Mesenteric fat pad (tissue), 1 donor: ENCODE results near the gene DCBLD2. TPM values are rescaled to one million over a fixed set of nuclear protein-coding genes. Genes with fewer than 3 reads are reported as not detected.

Experiments
- DNase-seq: peaks from one replicate; pipeline ENCODE4 v3.0.0-alpha.2; 2020; ENCODE audit warnings: low spot score
- total RNA-seq: library from RNA; stranded (reverse); fragmentation: NEBNext Ultra II Directional; extraction: Animal tissue kit (Norgen Biotek cat#: 25700); gene quantifications from one replicate; pipeline ENCODE4 v1.2.1, GENCODE V29; 2021
- donor health status: DM: yes; HTN: yes; CAD: no.

The DCBLD2 gene
- total RNA-seq, 1 donor from 2014 or later: 28.4 TPM

DNA sequence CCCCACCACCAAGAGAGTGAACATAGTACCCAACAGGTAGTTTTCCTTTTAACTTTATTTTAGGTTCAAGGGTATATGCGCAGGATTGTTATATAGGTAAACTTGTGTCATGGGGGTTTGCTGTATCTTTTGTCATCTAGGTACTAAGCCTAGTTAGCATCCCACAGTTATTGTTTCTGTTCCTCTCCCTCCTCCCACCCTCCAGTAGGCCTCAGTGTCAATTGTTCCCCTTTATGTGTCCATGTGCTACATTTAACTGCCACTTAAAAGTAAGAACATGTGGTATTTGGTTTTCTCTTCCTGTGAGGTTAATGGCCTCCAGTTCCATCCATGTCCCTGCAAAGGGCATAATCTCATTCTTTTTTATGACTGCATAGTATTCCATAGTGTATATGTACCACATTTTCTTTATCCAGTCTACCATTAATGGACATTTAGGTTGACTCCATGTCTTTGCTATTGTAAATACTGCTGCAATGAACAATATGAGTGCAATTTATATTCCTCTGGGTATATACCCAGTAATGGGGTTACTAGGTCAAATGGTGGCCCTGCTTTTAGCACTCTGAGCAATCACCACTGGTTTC lies 72.2 kb downstream of the DCBLD2 start:
- no peak for DNase-seq

DNA sequence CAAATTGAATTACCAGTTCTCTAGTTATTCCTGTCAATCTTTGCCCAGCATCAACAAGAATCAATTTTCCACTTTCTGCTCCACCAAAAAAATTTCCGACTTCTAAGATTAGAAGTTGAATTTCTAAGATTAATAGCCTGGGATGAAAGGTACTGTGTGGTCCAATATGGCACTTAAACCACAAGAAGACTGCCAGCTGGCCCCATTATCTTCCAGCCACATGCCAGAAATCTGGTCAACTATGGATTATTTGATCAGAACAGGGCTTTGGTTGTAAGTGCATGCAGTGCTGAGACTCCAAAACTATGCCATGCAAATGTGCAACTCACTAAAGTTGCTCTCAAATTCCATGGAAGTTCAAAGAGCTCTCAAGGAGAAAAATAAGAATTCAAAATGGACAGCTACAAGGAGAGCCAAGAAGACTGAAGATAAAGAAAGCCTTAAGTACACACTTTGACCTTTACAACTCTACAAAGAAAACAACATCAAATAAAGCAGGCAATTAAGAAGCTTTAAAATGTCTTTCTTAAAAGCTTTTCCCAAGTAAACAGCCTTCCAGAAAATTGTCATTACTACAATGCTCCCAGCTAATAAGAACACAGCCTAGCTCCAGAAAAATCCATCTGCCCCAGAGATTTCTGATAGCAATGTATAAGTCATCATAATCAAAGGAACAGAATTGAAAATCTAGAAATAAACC lies 74.1 kb downstream of the DCBLD2 start:
- DNase-seq: no peak

DNA sequence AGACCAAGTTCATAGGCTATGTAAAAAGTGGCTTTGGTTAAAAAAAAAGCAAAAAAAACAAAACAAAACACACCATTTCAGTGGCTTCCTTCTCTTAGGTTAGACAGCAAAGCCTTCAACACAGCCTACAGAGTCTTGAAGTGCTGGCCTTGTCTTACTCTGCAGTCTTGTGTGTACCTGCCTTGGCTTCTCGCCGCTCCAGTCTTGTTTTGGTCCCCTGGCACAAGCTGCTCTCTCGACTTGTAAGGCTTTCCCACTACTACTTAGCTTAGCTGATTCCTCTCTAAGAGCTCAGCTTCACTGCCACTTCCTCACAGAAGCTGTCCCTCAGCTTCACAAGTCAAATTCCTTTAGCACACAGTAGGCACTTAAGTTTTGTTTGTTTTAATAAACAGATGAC lies 75.4 kb downstream of the DCBLD2 start:
- no peak for DNase-seq

DNA sequence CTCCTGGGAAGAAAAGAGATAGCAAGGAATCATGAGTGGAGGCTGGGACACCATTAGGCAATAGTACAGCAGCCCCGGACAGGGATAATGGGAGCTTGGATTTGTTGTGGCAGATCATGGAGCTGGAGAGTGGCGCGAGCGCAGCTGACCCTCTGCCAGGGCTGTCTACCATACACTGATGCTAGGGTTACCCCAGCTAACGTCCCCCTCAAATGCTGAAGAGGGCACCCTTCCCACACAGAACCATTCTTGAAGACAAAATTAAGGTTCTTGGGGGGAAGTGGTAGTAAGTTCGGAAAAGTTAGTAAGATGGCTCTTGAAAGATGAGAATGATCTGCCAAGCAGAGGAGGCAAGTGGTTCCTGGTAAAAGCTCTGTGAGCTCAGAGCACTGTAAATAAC lies 77.2 kb downstream of the DCBLD2 start:
- no peak for DNase-seq

DNA sequence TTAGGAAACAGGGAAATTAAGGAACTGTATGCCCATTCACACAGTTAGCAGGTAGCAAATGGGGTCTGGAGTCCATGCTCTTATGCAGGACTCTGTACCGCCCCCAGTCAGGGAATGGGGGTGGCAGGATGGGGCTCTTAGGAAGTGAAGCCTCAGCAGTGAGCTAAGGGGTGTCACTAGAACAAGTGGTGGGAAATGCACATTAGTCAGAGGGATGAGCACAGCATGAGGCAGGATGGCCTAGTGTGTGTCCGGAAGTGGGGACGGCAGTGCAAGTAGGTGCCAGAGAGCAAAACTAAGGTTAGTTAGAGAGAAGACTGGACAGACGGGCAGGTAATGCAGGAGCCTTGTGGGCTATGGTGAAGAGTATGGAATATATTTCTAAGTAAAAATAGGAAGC lies 77.7 kb downstream of the DCBLD2 start:
- DNase-seq: no peak

DNA sequence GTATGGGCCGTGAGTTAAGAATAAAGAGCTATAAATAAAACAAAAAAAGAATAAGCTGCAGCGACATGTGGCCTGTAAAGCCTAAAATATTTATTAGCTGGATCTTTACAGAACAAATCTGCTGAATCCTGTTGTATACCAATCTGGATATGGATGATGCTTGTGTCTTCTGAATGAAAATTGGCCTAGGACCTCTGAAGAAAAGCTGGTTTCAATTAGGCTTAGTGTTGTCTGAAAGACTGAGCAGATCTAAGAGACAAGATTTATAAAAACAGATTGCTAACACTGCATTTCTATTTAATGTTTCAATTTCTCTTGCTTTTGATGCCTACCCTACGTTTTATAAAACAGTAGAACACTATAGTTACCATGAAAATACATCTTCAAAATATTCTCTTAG lies 80.4 kb downstream of the DCBLD2 start:
- no peak for DNase-seq

DNA sequence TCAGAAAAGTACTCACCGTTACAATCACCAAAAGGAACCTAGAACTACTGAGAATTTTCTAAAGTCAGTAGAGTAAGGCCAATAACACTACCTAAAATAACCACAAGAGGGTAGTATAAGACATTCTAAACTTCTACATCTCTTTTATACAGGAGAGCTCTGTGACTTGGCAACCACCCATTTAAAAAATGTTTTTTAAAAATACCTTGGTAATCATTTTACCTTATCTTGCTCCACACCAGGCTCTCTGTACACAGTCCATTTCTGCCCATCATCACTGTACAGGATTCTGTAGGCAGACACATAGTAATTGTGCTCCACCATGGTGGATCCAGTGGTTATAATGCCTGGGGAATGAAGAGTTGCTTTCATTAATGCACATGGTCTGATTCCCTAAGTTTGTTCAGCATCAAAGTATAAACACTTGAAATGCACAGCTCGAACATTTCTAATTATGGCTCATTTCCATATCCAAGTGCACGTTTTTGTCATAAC lies 83.9 kb downstream of the DCBLD2 start:
- DNase-seq: no peak

DNA sequence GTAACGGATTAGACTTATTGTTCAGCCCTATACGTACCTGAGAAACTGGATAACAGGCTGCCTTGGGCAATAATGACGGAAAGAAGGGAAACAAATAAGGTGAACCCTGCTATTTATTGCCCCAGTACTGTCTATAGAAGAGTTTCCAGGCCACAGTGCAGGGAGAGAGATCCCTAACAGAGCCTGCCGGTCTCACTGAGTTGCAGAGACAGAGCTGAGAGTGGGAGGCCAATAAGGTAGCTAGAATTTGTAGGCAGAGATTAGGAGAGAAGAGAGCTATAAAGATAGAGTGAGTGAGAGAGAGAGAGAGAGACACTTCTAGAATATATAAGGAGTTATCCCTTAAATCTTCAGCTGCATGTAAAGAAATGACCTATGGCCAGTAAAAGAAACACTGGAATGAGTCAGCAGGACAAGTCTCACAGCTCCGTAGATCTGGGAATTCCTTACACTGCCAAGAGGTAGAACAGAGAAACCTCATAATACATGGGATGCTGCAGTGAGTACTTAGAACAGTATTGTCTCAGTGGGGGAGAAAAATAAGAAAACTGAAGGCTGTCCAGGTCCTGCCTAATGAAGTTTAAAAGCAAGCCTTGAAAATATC lies 86.6 kb downstream of the DCBLD2 start:
- DNase-seq: no peak

DNA sequence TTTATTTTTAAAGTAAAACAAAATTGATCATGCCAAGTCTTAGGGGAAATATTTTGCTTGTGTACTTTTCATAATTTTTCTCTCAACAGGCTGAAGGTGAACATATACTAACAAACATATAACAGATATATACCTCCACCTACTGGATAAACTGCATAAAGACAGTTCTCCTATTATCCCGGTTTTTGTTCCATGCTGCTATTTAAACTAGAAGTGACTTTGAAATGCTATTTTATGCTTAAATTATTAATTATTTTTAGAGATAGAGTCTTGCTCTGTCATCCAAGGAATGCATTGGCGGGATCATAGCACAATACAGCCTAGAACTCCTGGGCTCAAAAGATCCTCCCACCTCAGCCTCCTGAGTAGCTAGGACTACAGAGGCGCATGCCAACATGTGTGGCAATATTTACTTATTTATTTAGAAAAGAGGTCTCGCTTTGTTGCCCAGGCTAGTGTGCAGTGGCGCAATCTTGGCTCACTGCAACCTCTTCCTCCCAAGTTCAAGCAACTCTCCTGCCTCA lies 88.6 kb downstream of the DCBLD2 start:
- DNase-seq: no peak

DNA sequence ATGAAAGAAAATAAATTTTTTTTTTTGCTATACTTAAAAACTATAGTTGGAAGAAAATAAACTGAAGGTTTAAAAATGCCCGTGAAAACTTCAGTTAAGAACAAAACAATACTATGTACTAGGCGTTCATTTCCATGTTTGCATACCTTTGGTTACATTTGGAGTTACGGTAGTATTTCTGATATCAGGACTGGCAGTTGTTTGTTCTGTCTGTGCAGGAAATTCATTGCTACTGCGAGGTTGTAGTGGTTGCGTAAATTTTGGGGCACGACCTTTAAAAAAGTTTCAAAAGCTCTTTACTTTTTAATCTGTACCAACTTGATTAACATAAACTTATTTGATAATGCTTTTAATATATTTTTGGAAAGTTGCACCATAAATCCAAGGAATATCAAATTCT lies 90.4 kb downstream of the DCBLD2 start:
- DNase-seq: no peak

DNA sequence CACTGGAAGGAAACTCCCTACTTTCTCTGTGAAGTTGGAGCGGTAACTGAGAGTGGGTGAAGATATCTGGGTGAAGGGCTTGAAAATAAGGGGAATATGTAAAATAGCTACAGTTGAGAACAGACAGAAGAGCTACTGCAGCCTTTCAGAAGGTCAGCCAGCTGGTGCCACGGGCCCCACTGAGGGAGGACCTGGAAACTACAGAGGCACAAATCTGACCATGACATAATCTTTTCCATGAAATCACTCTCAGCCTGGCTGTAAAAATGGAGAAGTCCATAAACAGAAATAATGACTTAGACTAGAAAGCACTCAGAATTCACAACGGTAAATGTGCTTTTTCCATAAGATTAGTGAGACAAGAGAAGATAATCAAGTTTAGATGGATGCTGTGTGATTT lies 91.9 kb downstream of the DCBLD2 start:
- DNase-seq: no peak

DNA sequence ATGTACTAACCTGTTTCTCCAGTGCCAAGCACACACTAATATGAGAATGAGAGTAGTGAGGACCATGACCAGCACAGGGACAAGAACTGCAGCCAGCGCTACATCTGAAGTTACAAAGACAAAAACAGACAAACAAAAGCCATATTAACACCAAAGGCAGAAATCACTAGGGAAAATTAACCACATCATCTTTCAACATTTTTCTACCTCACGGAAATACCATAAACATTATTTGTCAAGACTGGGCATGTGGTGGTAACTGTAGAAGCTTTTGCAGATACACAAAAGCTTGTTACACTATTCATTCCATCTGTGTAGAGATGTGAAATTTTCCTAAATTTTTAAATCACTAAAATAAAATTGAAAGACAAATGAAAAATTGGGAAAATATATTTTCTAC lies 93.4 kb downstream of the DCBLD2 start:
- DNase-seq: no peak

DNA sequence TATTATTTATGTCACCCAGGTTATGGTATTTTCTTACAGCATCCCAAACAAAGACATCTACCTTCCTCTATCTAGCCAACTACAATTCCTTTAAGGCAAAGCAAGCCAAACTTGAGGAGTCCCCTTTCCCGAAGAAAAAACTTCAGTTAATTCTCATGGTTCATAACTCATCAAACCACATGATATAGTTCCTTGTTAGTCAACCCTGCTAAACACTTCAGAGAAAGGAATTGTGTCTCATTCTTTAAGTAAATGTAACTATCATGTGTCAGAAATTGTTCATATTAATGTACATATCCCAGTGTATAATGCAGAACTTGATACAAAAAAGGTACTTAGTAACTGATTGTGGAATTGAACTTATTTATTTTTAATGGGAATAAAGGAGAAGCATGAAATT lies 93.9 kb downstream of the DCBLD2 start:
- DNase-seq: no peak

DNA sequence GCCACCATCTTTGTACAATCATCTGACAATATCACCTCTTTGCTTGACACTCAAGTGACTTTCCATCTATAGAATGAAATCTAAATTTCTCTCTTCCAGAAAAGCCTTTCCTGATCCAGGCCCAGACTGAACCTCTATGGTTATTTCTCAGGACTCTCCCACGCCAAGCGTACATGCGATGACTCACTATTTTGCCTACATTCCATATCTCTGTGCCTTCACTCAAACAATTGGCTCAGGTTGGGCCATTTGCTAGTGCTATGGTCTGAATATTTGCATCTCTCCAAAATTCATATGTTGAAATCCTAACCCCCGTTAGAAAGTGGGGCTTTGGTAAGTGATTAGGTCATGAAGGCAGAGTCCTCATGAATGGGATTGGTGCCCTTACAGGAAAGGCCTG lies 94.5 kb downstream of the DCBLD2 start:
- no peak for DNase-seq

DNA sequence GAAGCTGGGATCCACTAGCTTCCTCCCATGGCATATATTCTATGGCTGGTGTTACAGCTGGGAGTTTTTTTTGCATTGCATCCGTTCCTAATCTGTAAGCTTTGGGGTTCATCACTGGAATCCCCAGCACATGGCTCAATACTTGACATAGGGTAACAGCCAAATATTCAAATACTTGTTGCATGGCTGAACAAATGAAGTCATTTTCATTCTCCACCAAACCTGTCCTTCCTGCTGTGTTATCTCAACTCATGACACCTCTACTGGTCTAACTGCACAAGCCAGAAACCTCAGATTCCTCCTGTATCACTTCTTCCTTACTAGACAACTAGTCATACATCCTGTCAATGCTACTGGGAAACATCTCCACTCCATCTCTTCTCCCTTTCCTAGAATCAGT lies 95.0 kb downstream of the DCBLD2 start:
- DNase-seq: no peak

DNA sequence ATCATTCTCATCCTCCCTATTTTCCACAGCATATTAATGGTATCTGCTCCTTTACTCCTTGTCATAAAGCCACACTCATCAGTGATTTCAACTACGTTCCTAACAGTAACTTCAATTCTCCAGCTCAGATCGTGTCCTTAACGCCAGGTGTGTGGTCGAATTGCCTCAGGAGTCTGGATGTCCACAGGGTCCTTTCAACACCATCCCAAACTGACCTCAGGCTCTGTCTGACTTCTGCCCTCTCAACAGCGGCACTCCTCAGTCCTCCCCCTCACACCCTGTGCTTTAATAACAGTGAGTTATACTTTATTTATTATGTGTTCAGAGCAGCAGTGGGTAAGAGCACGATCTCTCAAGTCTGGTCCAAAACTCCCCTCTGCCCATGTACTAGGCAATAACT lies 95.9 kb downstream of the DCBLD2 start:
- DNase-seq: no peak

DNA sequence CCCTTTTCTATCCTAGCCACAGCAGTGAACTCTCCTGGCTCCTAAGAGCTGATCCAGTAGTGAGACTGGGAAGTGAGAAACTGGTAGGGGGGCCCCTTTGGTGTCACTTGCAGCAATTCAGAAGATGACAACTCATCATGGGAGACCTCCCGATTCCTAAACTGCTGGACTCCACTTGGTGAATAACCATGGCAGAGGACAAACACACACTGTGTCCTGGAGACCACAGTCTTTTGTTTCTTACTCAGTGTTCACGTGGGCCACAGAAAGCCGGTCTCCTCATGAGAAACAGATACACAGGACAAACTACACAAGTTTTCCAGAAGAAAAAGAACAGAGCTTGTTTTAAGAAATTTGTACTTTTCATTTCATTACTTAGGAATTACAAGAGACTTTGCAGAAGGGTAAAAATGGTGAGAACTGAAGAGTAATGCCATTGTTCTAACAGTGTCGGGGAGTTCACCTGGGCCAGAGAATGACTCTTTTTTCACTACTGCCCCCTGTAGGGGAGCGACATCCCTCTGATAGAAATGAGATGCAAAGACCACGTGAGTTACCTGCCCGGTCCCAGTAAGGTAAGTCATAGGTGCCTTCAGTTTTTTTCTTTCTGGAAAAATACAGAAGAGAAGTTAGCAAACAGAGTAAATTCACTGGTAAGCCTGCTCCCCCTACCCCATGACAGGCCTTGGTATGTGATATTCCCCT lies 100.3 kb downstream of the DCBLD2 start:
- DNase-seq: no peak

DNA sequence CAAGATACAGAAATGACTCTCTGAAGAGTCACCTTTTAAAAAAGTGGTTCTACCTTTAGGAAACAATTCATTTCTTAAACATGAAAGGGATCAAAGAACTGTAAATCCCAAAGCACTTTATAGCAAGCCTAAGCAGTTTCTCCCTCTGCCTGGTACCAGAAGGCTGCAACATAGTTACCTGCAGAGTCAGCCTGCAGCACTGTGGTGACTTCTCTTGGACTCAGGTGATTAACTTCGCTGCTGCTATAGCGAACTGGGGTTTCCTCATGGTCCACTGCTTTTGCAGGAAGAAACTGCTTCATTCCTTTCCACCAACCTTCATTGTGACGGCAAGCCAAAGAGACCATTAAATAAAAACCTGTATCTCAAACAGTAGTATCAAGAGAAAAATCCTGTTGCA lies 101.1 kb downstream of the DCBLD2 start:
- no peak for DNase-seq

DNA sequence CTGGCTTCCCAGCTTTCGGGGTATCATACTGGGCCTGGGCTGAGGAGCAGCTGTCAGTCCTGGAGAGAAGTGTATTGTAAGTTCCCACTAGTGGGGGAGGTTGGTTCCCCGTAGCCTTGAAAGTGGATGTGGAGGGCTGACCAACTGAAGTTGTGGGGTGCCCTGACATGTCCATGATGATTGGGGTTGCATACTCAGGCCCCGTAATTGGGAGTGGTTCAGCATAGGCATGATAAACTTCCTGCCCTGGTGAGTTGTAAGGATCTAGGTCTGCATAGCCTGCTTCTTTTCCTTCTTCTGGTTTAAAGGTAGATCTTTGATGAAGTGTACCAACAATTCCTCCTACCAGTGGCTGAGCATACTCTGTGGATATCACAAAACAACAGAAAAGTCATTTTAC lies 102.0 kb downstream of the DCBLD2 start:
- DNase-seq: no peak

DNA sequence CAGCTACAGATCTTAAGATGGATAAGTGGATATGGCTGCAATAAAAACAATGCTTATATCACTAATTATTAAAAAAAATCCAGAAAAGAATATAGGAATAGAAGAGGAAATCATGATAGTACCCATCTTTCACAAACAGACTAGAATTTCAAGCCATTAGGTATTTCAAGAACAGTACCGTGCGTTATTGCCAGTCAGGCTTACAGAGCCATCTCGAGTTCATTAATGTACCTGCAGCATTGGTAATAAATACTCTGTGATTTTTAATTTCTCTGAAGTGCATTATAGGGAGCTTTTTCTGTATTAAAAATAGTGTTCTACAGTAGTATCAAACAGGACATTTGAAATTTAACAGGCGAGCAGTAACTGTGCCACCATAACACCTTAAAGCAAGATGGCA lies 102.7 kb downstream of the DCBLD2 start:
- no peak for DNase-seq

DNA sequence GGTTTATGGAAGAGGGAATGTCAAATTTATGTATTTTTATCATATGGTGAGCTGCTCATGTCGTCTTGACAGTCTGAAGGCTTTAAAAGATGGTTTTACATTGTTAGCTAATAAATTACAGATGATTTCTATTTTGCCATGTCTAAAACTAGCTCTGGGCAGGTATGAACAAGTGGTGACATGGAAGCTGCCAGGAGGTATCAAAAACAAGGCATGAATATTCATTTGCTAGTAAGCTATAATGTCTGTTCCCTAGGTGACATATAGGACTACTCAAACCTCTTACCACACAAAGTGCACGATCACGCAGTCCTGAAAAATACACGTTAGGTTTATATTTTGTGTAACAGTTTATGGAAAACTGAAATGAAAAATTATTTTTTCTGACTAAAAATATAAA lies 103.6 kb downstream of the DCBLD2 start:
- DNase-seq: no peak

DNA sequence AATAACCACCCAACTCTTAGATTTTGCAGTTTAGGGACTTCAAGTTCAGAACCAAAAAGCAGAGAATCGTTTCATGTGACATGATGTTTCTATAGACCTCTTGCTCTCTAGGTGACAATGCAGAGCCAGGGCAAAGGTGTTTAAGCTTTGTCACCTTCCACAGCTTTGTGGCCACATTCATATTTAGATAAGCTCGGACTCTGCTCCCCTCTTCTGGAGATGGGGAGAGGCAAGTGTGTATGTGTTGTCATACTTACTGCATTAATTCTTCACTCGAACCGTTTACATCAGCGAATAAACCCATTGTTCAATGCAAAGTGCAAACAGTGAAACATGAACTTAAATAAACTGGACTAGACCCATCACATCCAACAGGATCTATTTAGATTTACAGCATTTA lies 105.2 kb downstream of the DCBLD2 start:
- DNase-seq: no peak
